ENCODE measurements around the gene TAC3.

The TAC3 gene

GRCh38 chr12:57008178-57008577 is 8.2 kb downstream of the TAC3 start:
- DNase-seq (ENCODE audit: extremely low spot score, insufficient read length, low read depth) = no peak
- peak; percentile 67 for FAIRE-seq

GRCh38 chr12:57006809-57007475 is 9.4 kb downstream of the TAC3 start:
- DNase-seq (ENCODE audit: extremely low spot score, insufficient read length, low read depth) (no peak), FAIRE-seq (no peak)

- DNase-seq (ENCODE audit: extremely low spot score, insufficient read length, low read depth) (peak; percentile 73), FAIRE-seq (no peak)
Observed at GRCh38 chr12:57005980-57006808, 10.1 kb downstream of the TAC3 start, which contains the start of gene ZBTB39. ZBTB39 (minus strand) TSS chr12:57006546; CDS start chr12:57004917, 1,629 bp downstream.

GRCh38 chr12:57004651-57005050 is 11.7 kb downstream of the TAC3 start:
- FAIRE-seq = no peak

GRCh38 chr12:57003395-57003794 is 12.9 kb downstream of the TAC3 start:
- DNase-seq (ENCODE audit: extremely low spot score, insufficient read length, low read depth) (no peak), FAIRE-seq (no peak)

More at GRCh38 chr12:57004651-57005050, 11.7 kb downstream of the TAC3 start:
- no peak for DNase-seq (ENCODE audit: extremely low spot score, insufficient read length, low read depth)

GRCh38 chr12:57001448-57001906 is 14.9 kb downstream of the TAC3 start:
- peak; percentile 60 for FAIRE-seq

GRCh38 chr12:57000393-57000792 is 15.9 kb downstream of the TAC3 start:
- FAIRE-seq = peak; percentile 24
- no peak for DNase-seq (ENCODE audit: extremely low spot score, insufficient read length, low read depth)

More at GRCh38 chr12:57001448-57001906, 14.9 kb downstream of the TAC3 start:
- DNase-seq (ENCODE audit: extremely low spot score, insufficient read length, low read depth) = no peak

- no peak for FAIRE-seq
- no peak for DNase-seq (ENCODE audit: extremely low spot score, insufficient read length, low read depth)
Observed at GRCh38 chr12:56999456-56999855, 16.9 kb downstream of the TAC3 start.

- FAIRE-seq (peak; percentile 87), DNase-seq (ENCODE audit: extremely low spot score, insufficient read length, low read depth) (peak; percentile 62)
Observed at GRCh38 chr12:56998981-56999380, 17.3 kb downstream of the TAC3 start.

- no peak for FAIRE-seq
Observed at GRCh38 chr12:56998316-56998715, 18.0 kb downstream of the TAC3 start.

GRCh38 chr12:56996793-56997545 is 19.4 kb downstream of the TAC3 start:
- no peak for FAIRE-seq

More at GRCh38 chr12:56998316-56998715, 18.0 kb downstream of the TAC3 start:
- no peak for DNase-seq (ENCODE audit: extremely low spot score, insufficient read length, low read depth)

GRCh38 chr12:56995930-56996496 is 20.3 kb downstream of the TAC3 start:
- DNase-seq (ENCODE audit: extremely low spot score, insufficient read length, low read depth) (no peak), FAIRE-seq (no peak)

More at GRCh38 chr12:56996793-56997545, 19.4 kb downstream of the TAC3 start:
- DNase-seq (ENCODE audit: extremely low spot score, insufficient read length, low read depth) = no peak

- FAIRE-seq (no peak), DNase-seq (ENCODE audit: extremely low spot score, insufficient read length, low read depth) (no peak)
Observed at GRCh38 chr12:56995201-56995929, 21.0 kb downstream of the TAC3 start.

GRCh38 chr12:56994231-56994746 is 22.0 kb downstream of the TAC3 start:
- FAIRE-seq (no peak), DNase-seq (ENCODE audit: extremely low spot score, insufficient read length, low read depth) (no peak)

GRCh38 chr12:56993346-56993745 is 23.0 kb downstream of the TAC3 start:
- no peak for FAIRE-seq
- no peak for DNase-seq (ENCODE audit: extremely low spot score, insufficient read length, low read depth)

GRCh38 chr12:56991319-56992246 is 24.7 kb downstream of the TAC3 start:
- DNase-seq (ENCODE audit: extremely low spot score, insufficient read length, low read depth) (no peak), FAIRE-seq (no peak)

- FAIRE-seq (no peak), DNase-seq (ENCODE audit: extremely low spot score, insufficient read length, low read depth) (no peak)
Observed at GRCh38 chr12:56990648-56991318, 25.5 kb downstream of the TAC3 start.

Measured in GM18507 (cell line).